ENCODE results near the gene RHD.
"Not testable (repeated sequence)": the region's sequence is repeated elsewhere in the genome, so short reads cannot be mapped to it uniquely, and the experiment has no call there.

The RHD gene

DNA sequence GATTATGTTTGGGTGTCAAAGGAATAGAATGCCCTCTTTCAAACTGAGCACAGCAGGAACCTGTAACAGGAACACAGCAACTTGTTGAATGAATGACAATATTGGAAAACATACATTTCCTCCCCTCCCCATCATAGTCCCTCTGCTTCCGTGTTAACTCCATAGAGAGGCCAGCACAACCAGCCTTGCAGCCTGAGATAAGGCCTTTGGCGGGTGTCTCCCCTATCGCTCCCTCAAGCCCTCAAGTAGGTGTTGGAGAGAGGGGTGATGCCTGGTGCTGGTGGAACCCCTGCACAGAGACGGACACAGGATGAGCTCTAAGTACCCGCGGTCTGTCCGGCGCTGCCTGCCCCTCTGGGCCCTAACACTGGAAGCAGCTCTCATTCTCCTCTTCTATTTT, at the start of gene RHD:
Gene RHD, plus strand, starts transcription at position 272 of the 400 bp plus-strand sequence. Its CDS starts 39 bp downstream, at position 311.
- DNase-seq = not testable (repeated sequence)

DNA sequence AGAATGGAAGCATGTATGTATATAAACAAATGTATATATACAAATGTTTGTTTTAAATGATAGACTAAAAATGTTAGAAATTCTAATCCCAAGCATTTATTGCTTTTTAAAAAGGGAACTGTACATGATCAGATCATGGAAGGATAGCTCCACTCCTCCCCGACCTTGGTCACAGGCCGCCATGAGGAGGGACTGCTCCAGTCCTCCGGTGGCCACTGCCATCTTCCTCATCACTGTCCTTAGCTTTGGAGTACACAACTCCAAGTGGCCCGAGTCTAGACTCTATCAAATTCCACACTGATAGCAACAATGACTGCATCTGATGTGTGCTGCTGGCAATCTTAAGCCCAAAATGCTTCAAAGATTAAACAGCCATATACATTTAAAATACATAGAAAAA, 49.7 kb upstream of the RHD start:
- no peak for DNase-seq

DNA sequence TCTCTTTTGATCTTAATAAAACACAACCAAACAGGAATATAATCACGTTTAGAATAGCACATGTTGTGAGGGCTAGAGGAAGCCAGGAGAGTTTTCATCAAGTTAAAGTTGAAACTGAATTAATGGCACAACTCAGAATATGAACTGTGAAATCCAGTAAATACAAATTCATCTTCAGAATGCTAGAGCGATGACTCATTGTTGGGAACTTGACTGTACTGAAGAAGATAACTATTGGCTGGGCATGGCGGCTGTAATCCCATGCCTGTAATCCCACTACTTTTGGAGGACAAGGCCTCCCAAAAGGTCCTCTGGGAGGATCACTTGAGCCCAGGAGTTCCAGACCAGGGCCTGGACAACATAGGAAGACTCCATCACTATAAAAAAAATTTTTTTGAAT, 48.8 kb upstream of the RHD start:
- no peak for DNase-seq

DNA sequence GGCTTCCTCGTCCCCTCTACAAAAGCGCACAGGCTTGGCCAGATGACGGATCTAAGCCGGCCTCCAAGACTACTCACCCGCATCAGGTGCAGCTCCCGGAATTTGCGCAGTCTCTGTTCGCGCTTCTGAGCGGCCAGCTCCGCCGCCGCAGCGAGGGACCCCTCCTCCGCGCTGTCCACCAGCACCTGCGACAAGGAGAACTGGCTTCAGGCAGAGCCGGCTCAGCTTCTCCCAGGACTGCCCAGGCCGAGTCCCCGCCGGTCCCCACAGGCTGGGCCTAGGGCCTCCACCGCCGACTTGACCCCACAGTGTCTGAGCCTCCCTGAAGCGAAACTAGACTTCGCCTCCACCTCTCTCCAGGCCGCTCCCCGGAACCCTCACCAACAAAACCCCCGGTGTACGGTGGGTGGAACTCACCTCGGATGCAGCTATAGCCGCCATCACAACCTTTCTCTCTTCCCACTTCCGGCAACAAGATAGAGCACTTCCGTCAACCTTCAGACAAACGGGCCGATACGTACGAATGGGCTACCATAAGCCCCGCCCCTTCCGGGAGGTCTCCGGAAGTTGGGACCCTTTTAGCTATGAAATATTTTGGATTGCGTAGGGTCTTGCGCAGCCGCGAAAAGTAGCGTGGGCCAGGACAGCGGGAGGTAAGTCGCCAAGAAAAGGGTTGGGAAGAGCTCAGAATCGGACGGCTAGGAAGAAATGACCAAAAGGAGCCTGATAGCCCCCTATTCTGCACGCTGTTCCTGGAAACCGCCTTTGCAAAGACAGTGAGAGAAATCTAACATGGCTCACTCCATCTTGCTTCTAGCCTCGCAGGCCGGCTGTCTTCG, 40.1 kb upstream of the RHD start, which contains the start of gene SYF2:
Gene SYF2, minus strand, starts transcription at position 476 of the 839 bp plus-strand sequence. Its CDS starts 35 bp downstream, at position 441.
- peak; percentile 97 for DNase-seq

DNA sequence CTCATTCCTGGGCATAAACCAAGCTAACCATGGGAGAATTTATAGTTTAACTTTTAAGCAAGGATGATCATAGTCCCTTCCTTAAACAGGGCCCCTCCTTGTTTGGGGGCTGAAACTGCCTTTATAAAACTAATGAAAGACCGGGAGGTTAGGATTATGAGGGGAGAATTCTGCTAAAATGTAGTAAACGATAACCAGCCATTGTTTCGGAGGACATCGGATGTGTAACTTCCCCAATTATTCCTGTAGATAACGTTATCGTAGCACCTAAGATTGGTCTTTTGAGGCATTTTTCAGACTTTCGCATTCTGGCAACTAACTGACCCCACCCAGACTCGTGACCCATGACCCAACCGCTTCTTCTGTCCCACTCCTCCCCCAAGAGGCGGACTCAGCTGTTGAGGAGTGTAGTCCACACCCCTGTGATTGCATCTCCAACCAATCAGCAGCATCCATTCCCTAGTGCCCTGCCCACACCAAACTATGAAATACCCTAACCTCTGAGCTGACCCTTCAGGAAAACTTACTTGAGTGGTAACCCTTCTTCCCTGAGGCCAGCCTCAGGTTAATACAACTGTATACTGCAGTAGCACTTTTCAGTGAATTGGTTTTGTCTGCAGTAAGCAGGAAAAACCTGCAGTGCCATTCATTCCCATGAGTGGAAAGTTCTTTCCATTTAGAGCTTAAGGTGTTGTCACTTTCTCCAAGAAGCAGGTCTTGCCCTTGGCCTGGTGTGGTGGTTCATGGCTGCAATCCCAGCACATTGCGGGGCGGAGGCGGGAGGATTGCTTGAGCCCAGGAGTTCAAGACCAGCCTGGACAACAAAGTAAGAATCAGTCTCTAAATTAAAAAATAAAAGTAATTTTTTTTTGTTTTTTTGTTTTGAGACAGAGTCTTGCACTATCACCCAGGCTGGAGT, 39.2 kb upstream of the RHD start:
- peak; percentile 52 for DNase-seq

DNA sequence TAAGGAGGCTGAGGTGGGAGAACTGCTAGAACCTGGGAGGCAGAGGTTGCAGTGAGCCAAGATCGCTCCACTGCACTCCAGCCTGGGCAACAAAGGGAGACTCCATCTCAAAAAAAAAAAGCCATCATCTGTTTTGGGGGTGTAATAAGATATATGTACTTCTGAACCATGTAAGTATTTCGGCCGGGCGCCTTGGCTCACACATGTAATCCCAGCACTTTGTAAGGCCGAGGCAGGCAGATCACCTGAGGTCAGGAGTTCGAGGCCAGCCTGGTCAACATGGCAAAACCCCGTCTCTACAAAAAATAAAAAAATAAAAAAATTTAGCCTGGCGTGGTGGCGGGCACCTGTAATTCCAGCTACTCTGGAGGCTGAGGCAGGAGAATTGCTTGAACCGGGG, 36.9 kb upstream of the RHD start:
- not testable (repeated sequence) for DNase-seq

DNA sequence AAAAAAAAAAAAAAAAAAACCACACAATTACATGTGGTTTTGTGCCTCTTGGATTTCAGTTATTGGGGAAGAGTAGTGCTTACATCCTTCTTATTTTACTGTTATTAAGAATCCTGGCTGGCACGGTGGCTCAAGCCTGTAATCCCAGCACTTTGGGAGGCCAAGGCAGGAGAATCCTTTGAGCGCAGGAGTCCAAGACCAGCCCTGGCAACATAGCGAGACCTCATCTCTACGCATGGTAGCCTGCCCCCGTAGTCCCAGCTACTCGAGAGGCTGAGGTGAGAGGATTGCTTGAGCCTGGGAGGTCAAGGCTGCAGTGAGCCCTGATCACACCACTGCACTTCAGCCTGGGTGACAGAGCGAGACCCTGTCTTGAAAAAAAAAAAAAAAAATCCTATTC, 36.0 kb upstream of the RHD start:
- DNase-seq = not testable (repeated sequence)

DNA sequence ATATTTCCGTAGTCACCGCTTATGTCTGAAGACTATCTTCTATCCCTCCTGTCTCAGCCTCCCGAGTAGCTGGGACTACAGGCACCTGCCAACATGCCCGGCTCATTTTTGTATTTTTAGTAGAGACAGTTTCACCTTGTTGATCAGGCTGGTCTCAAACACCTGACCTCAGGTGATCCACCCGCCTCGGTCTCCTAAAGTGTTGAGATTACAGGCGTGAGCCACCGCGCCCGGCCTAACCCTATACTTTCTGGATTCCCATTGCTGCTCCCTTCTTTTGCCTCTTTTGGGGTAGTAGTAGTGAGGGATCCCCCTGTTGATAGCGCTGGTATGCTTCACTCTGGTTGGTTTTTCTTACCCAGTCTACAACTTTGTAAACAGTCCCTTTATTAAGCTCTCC, 34.3 kb upstream of the RHD start:
- no peak for DNase-seq

DNA sequence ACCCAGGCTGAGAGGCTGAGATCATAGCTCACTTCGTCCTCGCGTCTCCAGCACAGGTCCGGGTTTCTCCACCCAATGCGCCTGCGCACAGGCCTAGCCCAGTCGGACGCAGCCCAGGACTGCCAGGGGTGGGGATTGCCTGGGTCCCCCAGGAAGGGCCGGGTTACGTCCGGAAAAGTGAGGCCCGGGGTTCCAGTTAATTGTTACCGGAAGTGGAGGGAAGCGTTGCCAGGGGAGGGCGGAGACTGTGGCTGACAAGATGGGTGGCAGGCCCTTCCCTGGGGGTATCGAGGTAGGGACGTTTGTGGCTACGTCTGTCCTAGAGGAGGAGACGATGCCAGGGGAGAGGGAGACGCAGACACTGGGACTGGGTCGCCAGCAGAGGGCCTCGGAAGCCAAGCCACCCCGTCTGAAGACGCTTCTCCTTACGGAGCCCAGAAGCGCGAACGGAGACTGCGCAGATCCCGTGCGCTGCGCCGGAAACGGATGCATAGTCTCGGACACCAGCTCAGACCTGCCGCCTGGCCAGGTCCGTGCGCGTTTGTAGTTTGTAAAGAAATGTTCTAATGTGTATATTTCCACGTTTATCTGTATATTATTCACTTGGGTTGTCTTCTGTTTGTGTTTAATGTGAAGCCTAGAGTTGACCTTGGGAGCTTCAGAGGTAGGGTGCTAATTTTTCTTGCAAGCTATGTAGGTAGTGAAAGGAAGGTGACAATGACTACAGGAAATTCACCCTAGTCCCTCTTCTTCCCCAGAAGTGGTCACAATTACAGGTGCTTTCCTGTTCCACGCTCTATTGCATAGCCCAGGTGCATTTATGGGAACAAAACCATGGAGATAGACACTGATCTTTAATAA, 32.4 kb upstream of the RHD start:
- DNase-seq = peak; percentile 98

DNA sequence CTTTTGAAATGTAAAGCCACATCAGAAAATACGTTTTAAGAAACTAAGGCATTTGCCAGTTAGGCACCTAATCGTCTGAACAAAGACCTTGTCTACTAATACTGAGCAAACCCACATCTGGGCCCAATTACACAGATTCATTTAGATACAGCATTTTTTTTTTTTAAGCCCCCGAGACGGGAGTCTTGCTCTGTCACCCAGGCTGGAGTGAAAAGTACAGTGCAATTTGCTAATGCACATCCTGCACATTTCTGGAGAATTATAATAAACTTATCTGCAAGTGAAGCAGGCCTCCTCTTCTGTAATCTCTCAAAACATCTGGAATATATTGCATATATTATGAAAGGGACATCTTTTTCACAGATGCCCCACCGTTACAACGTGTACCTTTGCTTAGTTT, 28.4 kb upstream of the RHD start:
- no peak for DNase-seq

DNA sequence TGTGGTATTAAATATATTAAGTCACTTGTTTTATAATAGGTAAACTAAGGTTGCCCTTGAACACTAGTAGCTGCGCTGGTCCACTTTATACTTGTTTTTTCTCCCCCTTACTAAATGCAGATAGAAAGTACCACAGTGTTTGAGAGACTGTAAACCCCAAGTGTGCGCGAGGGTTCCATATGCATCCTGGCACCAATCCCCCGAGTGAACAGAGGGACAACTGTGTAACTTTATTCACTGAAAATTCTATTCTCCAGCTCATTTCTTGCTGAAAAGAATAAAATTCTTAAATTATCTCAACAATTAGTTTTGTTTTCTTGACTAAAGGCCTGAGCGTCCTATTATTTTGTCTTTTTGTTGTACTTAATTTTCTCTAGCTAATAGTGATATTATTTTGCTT, 26.9 kb upstream of the RHD start:
- DNase-seq = no peak

DNA sequence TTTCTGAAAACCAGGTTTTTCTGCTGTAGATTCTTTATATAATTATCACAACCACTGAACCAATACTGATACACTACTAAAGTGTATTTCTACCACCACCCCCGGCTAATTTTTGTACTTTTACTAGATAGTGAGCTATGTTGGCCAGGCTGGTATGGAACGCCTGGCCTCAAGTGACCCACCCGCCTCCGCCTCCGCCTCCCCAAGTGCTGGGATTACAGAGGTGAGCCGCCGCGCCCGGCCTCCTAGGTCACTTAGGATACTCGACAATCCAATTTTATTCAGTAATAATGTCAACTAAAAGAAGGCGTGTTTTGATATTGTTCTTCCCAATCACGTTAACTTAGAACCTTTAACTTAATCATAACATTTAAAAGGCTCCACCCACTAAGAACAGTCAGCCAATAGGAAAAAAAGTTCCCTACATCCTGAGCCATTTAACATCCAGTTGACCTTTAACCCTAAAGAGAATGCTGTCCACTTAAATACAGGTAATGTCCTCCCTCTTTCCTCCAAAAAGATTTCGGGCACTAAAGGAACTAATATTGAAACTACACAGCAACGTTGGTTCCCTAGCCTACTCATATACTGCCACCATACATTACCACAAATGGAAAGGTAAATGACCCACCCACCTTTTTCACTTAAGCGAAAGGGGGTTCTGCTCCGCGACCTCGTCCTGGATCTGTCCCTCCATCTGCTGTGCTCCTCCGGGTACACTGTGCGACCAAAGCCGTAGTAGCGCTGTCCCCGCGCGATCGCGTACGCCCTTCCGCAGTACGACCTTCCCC, 26.3 kb upstream of the RHD start:
- no peak for DNase-seq

DNA sequence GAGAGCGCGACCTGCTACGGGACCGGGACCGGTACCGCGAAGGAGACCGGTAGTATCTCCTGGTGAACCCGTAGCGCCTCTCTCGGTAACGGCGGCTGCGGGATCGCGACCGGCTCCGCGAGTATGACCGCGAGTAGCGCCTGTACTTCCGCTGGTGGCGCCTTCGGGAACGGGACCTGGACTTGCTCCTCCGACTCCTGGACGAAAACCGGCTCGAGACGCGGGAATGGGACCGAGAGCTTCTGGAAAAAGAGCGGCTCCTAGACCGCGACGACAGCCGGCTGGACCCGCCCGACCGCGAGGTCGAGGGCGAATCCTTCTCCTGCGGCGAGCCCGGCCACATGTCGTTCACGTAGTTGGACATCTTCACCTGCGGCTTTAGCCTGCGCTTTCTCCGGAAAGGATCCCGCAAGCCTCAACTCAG, 25.7 kb upstream of the RHD start:
- no peak for DNase-seq

DNA sequence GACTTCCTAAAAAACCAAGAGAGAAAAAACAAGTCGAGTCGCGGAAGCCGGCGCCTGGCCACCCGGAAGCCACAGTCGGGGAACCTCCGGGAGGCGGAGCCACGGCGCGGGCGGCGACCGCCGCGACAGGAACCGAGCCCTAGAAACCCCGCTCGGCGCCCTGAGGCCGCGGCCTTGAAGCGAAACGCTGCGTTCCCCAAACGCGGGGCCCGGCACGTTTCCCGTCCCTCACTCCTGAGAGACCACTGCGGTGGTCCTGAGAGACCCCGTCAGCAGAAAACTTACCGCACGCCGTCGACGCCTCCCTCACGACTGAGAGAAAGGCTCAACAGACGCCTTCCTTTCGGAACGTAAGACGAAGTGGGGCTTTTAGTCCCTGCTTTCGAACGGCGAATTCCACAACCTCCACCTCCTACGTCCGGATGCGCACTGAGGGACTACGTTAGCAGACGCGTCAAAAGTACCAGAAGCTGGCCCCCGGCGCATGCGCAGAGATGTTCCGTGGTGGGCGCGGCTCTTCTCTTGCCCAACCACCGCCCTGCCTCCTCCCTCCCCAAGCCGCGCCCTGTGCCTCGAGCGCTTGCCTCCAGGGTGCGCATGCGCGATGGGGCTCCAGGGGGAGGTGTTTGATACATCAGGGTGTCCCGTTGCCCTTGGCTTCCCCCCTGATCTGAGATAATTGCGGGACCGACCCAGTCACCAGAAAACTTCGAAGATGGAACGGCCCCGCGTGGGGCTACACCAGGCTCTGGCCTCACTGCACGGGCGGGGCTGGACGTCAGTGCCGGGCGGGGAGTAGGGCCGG, 25.1 kb upstream of the RHD start, which contains the start of gene RSRP1:
Gene RSRP1, minus strand, starts transcription at position 431 of the 805 bp plus-strand sequence. CDS start 491 bp downstream, outside the sequence.
- peak; percentile 98 for DNase-seq

DNA sequence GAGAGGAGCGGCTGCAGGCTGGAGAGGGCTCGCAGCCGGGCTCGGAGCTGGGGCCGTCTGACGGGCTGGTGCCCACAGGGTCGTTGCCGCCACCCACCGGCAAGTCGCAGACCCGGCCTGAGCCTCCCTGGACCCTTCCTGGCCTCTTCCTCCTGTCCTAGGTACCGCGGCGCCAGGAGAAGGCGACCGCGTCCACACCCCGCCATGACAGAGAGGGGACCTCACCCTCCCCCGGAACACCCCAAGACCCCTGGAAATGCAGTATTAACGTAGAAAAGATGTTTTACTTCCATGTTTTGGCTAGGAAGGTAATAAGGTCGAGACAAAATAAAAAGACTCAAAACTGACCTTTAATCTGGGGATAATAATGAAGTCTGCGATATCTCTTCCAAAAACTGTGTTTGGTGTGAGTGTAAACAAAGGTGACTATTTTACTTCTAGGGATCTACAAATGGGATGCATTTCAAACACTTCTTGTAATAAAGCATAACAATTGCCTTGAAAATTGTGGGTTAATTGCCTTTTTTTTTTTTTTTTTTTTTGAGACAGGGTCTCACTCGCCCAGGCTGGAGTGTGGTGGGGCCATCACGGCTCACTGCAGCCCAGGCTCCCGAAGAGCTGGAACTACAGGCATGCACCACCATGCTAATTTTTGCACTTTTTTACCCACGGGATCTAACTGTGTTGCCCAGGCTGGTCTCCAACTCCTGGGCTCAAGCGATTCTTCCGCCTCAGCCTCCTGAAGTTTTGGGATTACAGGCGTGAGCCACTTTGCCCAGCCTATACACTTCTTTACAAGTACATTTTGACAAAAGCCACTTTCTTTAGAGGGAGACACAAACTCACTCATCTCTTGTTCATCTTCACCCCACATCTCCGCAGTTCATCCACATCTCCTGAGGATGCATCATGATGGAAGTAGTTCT, 24.2 kb upstream of the RHD start:
- no peak for DNase-seq

DNA sequence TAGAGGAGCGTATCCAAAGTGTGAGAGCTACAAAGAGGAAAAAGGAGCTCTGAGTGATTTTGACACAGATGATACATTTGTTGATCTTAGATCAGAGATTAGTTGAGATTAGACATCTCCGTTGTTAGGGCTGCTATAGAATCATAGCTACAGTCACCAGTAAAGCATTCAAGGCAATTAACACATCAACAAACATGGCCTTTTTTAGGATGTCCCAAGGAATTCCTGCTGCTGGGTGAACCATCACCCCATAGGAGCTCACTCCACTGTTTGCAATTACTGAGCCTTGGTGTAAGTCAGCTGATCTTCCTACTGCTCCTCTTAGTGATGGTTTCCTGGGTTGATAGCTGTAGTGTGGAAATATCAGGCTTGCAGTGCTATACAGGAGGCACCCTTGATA, 18.4 kb upstream of the RHD start:
- DNase-seq = no peak

DNA sequence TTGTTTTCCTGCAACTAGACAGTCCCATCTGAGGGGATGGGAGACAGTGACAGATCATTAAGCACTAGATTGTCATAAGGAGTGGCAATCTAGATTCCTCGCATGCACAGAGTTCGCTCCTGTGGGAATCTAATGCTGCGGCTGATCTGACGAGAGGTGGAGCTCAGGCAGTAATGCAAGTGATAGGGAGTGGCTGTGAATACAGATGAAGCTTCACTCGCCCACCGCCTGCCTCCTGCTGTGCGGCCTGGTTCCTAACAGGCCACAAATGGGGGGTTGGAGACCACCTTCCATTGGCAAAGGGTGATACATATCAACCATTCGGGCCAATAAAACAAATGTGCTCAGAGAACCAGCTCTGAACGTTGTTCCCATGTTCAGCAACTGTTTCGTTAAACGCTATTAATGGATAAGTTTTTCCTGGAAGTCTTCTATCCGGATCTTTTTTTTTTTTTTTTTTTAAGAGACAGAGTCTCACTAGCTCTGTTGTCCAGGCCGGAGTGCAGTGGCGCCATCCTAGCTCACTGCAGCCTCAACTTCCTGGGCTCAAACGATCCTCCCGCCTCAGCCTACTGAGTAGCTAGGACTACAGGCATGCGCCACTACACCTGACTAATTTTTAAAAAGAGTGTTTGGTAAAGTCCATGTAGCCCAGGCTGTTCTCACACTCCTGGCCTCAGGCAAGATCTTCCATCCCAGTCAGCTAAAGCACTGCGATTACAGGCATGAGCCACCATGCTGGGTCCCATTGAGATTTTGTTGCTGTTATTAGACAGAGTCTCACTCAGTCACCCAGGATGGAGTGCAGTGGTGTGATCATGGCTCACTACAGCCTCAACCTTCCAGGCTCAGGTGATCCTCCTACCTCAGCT, 16.4 kb upstream of the RHD start:
- DNase-seq = no peak

DNA sequence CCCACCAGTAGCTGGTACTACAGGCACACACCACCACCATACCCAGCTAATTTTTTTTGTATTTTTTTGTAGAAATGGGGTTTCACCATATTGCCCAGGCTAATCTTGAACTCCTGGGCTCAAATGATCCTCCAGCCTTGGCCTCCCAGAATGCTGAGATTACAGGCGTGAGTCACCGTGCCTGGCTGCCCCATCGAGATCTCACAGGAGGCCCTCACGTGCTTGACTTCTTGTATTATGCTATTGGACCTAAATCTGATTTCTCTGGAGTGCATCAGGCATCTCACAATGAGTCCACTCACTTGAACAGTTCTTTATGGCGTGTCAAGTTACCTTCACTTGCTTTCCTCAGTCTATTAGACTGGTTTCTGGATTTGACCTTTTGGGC, 15.7 kb upstream of the RHD start:
- no peak for DNase-seq

DNA sequence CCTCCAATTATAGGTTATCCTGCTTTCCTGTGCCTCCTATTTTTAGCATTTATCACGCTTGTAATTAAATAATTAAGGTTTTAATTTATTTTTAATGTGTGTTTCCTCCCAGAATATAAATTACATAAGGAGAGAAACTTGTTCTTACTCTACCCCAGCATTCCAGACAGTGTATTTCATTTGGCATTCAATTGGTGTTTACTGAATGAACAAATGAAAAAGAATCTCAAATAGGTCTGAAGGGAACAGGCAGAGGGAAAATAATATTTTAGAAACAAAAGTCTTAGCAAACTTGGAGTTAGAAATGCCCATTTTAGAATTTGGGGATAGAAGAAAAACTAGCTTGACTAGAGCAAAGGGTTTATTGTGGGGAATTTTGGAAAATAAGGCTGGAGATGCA, 15.1 kb upstream of the RHD start:
- no peak for DNase-seq

Data from NCI-H2171 treated with DMSO at 0.1 percent for 48 hours (cell line).